ENCODE measurements around the gene NMS.
"Not testable (repeated sequence)": the region's sequence is repeated elsewhere in the genome, so short reads cannot be mapped to it uniquely, and the experiment has no call there.

Gene NMS

GRCh38 chr2:100470182-100470581 lies at the start of gene NMS:
TSS of gene NMS (plus strand) at chr2:100470482. CDS start at chr2:100470489, 7 bp downstream.
- DNase-seq = no peak
- in situ Hi-C loops (cut with HindIII; ENCODE audit: low pct_ligation_motif_present, low pct_unique_long_range_greater_than_20kb, low sequenced_read_pairs) = no loop called here

GRCh38 chr2:100422320-100423055 lies 47.8 kb upstream of the NMS start:
- DNase-seq = peak; percentile 65
- in situ Hi-C loops (cut with HindIII; ENCODE audit: low pct_ligation_motif_present, low pct_unique_long_range_greater_than_20kb, low sequenced_read_pairs) = no loop called here

- in situ Hi-C loops (cut with HindIII; ENCODE audit: low pct_ligation_motif_present, low pct_unique_long_range_greater_than_20kb, low sequenced_read_pairs) = no loop called here
Observed at GRCh38 chr2:100423631-100424030, 46.7 kb upstream of the NMS start.

GRCh38 chr2:100424277-100424875 lies 45.9 kb upstream of the NMS start:
- no peak for DNase-seq
- in situ Hi-C loops (cut with HindIII; ENCODE audit: low pct_ligation_motif_present, low pct_unique_long_range_greater_than_20kb, low sequenced_read_pairs) = no loop called here

More at GRCh38 chr2:100423631-100424030, 46.7 kb upstream of the NMS start:
- no peak for DNase-seq

- in situ Hi-C loops (cut with HindIII; ENCODE audit: low pct_ligation_motif_present, low pct_unique_long_range_greater_than_20kb, low sequenced_read_pairs) = no loop called here
- no peak for DNase-seq
Observed at GRCh38 chr2:100425107-100425506, 45.2 kb upstream of the NMS start.

- no peak for DNase-seq
- in situ Hi-C loops (cut with HindIII; ENCODE audit: low pct_ligation_motif_present, low pct_unique_long_range_greater_than_20kb, low sequenced_read_pairs) = no loop called here
Observed at GRCh38 chr2:100425573-100426383, 44.5 kb upstream of the NMS start.

- in situ Hi-C loops (cut with HindIII; ENCODE audit: low pct_ligation_motif_present, low pct_unique_long_range_greater_than_20kb, low sequenced_read_pairs) = no loop called here
- DNase-seq = no peak
Observed at GRCh38 chr2:100426384-100426720, 43.9 kb upstream of the NMS start.

GRCh38 chr2:100427111-100427510 lies 43.2 kb upstream of the NMS start:
- in situ Hi-C loops (cut with HindIII; ENCODE audit: low pct_ligation_motif_present, low pct_unique_long_range_greater_than_20kb, low sequenced_read_pairs) = no loop called here
- no peak for DNase-seq

GRCh38 chr2:100427627-100428258 lies 42.5 kb upstream of the NMS start:
- peak; percentile 69 for DNase-seq
- in situ Hi-C loops (cut with HindIII; ENCODE audit: low pct_ligation_motif_present, low pct_unique_long_range_greater_than_20kb, low sequenced_read_pairs) = no loop called here

- in situ Hi-C loops (cut with HindIII; ENCODE audit: low pct_ligation_motif_present, low pct_unique_long_range_greater_than_20kb, low sequenced_read_pairs) = no loop called here
- DNase-seq = no peak
Observed at GRCh38 chr2:100429726-100430125, 40.6 kb upstream of the NMS start.

GRCh38 chr2:100437751-100438150 lies 32.5 kb upstream of the NMS start:
- in situ Hi-C loops (cut with HindIII; ENCODE audit: low pct_ligation_motif_present, low pct_unique_long_range_greater_than_20kb, low sequenced_read_pairs) = no loop called here
- DNase-seq = no peak

- in situ Hi-C loops (cut with HindIII; ENCODE audit: low pct_ligation_motif_present, low pct_unique_long_range_greater_than_20kb, low sequenced_read_pairs) = no loop called here
- DNase-seq = no peak
Observed at GRCh38 chr2:100446696-100447095, 23.6 kb upstream of the NMS start.

GRCh38 chr2:100451092-100451491 lies 19.2 kb upstream of the NMS start:
- DNase-seq = no peak
- in situ Hi-C loops (cut with HindIII; ENCODE audit: low pct_ligation_motif_present, low pct_unique_long_range_greater_than_20kb, low sequenced_read_pairs) = no loop called here

- DNase-seq = no peak
- in situ Hi-C loops (cut with HindIII; ENCODE audit: low pct_ligation_motif_present, low pct_unique_long_range_greater_than_20kb, low sequenced_read_pairs) = no loop called here
Observed at GRCh38 chr2:100451734-100452133, 18.5 kb upstream of the NMS start.

- no peak for DNase-seq
- in situ Hi-C loops (cut with HindIII; ENCODE audit: low pct_ligation_motif_present, low pct_unique_long_range_greater_than_20kb, low sequenced_read_pairs) = no loop called here
Observed at GRCh38 chr2:100453853-100454252, 16.4 kb upstream of the NMS start.

GRCh38 chr2:100456357-100456756 lies 13.9 kb upstream of the NMS start:
- in situ Hi-C loops (cut with HindIII; ENCODE audit: low pct_ligation_motif_present, low pct_unique_long_range_greater_than_20kb, low sequenced_read_pairs) = not testable (repeated sequence)
- peak; percentile 18 for DNase-seq

GRCh38 chr2:100460904-100461530 lies 9.3 kb upstream of the NMS start:
- in situ Hi-C loops (cut with HindIII; ENCODE audit: low pct_ligation_motif_present, low pct_unique_long_range_greater_than_20kb, low sequenced_read_pairs) = no loop called here
- DNase-seq = no peak

GRCh38 chr2:100470898-100471514 lies 724 bp downstream of the NMS start:
- in situ Hi-C loops (cut with HindIII; ENCODE audit: low pct_ligation_motif_present, low pct_unique_long_range_greater_than_20kb, low sequenced_read_pairs) = no loop called here
- peak; percentile 66 for DNase-seq
